Stimulated activated CD4-positive, alpha-beta T cell treated with anti-CD3 and anti-CD28 coated beads, Interleukin-2, amount 100 ng/mL, for 24 hours (primary cell): ENCODE results near the gene RIC1.
"Not testable (repeated sequence)": the region's sequence is repeated elsewhere in the genome, so short reads cannot be mapped to it uniquely, and the experiment has no call there.

Experiments used
- DNase-seq, 2 donors: peaks; one replicate each; pipeline ENCODE4 v3.0.0-alpha.2; 2020

The RIC1 gene

GRCh38 chr9:5735072-5735471 lies 106.2 kb downstream of the RIC1 start:
- no peak for DNase-seq

- DNase-seq = no peak
Measured at GRCh38 chr9:5736563-5737346, 107.8 kb downstream of the RIC1 start.

- DNase-seq = no peak
Measured at GRCh38 chr9:5743109-5743508, 114.2 kb downstream of the RIC1 start.

DNA sequence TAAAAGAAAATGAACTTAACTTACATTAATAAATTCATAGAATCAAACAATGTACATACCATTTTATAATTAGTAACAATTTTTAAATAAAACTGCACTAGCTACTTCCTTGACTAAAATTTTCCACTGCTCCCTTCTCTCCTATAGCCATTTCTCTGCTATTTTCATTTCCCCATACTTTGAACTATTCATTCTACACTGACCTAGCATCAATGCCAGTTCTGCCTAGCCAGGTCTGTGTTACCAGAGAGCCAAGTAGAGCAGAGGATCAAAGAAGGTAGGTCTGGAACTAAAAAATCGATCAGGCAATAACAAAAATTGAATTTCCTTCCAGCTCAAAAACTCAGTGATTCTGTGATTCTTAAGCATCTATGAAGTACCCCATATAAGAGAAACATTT lies 119.5 kb downstream of the RIC1 start:
- no peak for DNase-seq

- DNase-seq = no peak
Measured at GRCh38 chr9:5749306-5749705, 120.4 kb downstream of the RIC1 start.

GRCh38 chr9:5750569-5750968 lies 121.7 kb downstream of the RIC1 start:
- DNase-seq = no peak

- DNase-seq = no peak
Measured at GRCh38 chr9:5756633-5757032, 127.7 kb downstream of the RIC1 start.

- no peak for DNase-seq
Measured at GRCh38 chr9:5760338-5760737, 131.4 kb downstream of the RIC1 start.

GRCh38 chr9:5762421-5762820 lies 133.5 kb downstream of the RIC1 start:
- DNase-seq = no peak

GRCh38 chr9:5764130-5764868 lies 135.4 kb downstream of the RIC1 start:
- DNase-seq = no peak

DNA sequence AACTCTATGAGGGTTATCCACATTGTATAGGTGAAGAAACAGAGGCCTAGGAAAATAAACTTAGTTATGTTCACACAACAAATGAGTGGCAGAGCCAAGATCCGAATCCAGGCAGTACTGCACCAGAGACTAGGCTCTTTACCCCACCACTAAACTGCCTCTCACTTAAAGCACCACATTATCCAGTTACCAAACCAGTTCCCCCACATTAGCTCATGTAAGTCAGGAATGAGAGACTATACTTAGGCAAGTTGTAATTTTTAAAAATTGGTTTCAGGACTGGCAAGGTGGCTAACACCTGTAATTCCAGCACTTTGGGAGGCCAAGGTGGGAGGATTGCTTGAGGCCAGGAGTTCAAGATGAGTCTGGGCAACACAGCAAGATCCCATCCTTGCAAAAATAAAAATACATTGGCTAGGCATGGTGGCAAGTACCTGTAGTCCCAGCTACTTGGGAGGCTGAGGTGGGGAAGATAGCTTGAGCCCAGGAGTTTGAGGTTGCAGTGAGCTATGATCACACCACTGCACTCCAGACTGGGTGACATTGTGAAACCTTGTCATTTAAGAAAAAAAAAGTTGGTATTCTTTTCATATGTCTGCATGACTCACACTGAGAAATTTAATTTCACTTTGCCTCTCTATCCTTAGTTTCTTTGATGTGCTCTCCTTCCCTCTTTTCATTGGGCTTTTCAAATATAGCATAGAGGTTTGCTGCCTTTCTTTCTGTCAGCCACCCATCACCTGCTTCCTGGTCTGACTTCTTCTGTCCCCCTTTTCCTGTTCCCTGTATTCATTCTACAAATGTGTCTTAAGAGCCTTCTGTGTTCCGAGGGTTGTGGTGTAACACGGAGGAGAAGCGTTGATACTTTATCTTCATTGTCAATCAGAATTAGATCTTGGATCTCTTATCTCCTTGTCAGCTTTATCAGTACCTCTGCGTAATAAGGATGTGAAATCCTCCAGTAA lies 139.3 kb downstream of the RIC1 start:
- DNase-seq = no peak

DNA sequence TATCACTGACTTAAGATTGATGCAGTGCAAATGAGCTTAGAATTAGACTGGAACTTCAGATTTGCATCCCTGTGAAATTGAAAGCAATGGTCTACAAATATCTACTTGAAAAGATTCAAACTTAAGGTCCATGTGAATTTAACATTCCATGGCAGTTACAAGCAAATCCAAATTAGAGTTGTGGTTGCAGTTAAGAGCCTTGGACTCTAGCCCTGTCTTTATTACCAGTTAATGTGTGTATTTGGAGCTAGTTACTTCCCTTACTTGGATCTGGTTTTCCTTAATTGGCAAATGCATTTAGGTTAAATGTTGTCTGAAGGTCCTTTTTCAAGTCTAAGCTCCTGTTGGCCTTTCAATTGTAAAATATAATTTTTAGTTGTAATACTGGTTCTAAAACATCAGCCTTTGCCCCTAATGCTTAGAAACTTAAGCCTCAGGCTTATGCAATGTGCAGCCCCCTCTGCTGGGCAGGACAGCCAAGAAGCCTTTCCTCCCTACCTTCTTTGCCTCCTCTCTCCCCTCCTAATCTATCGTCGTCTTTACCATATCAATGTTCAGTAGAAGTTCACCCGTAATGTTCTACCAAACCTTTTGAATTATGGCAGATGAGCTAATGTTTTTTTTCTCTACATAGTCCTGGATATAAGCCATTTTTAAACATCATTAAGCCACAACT lies 144.6 kb downstream of the RIC1 start:
- DNase-seq = no peak

- DNase-seq = no peak
Measured at GRCh38 chr9:5778805-5779204, 149.9 kb downstream of the RIC1 start.

DNA sequence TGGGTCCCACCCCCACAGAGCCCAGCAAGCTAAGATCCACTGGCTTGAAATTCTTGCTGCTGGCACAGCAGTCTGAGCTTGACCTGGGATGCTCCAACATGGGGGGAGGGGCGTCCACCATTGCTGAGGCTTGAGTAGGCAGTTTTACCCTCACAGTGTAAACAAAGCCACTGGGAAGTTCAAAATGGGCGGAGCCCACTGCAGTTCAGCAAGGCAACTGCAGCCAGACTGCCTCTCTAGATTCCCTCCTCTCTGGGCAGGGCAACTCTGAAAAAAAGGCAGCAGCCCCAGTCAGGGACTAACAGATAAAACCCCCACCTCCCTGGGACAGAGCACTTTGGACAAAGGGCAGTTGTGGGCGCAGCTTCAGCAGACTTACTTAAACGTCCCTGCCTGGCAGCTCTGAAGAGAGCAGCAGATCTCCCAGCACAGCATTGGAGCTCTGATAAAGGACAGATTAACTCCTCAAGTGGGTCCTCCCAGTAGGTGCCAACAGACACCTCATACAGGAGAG lies 150.9 kb downstream of the RIC1 start:
- DNase-seq = not testable (repeated sequence)

- DNase-seq = not testable (repeated sequence)
Measured at GRCh38 chr9:5783420-5783819, 154.5 kb downstream of the RIC1 start.

GRCh38 chr9:5783982-5784381 lies 155.1 kb downstream of the RIC1 start:
- DNase-seq = no peak

- DNase-seq = no peak
Measured at GRCh38 chr9:5784526-5785315, 155.8 kb downstream of the RIC1 start.

DNA sequence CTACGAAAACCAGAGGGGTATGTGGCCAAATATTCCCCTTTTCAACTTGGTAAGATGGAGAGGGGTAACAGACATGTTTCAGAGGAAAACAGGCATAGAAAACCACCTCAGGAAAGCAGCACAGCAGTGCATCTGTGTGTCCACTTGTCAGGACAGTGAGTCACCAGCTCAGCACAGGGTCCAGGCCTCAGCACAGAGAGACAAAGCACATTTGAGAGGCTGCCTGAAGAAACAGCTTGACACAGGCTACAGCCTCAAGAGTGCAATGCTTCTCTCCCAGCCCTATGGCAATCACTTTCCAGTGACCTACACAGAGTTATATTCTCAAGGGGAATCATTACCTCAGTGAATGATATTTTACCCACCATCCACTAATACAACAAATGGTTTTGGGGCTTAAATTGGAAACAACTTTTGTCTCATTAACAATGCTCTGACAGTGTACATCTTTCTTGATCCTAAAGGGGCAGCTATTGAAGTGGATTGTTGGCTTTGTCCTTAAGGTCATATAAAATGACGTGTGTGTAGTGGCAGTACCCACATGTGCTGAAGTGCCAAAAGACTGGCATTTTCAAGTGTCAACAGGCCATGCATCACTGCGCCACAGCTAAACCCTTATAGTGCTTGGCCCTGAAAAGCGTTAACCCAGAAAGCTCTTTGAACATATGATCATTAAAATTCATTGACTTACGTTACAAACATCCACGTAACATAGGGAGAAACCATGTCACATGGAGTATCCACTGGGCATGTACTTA lies 157.6 kb downstream of the RIC1 start:
- no peak for DNase-seq

DNA sequence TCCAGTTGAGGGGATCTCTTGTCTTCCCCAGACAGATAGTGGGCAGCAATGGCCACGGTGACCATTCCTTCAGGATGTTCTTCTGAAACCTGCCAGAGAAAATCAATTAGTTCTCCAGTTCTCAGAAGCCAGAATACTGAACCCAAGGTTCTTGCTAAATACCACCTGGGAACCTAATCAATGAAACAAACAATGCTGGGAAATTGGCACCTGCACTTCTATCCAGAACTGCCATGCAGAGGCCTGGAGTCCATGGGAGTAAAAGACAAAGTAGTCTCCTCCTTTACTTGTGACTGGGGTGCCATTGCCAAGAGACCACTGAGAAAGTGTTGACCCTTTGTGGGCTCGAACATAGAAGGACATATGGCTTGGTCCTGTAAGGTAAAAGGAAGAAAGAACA lies 158.3 kb downstream of the RIC1 start:
- no peak for DNase-seq

DNA sequence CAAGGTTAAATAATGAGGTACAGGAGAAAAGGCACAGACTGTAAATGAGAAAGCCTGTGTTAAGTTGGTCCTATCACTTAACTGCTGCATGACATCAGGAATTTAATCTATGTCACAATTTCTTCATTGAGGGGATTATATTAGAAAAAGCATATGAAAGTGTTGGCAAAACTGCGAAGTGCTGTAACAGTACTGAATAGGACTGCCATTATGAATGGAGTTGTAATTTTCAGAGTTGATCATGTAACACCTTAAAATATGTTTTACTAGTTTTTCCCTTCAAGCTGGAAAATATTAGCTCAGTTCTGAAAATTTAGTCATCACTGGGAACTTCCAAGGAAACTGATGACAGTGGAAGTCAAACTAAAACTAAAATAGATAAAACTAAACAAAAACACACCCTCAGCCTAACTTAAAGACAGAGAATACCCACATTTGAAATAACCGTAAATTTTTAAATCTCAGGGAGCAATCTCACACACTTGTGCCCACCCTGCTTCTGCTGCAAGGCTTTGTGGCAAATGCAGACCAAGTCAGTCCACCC lies 158.9 kb downstream of the RIC1 start:
- DNase-seq = no peak
